ENCODE results near the gene APOM.

APOM gene

DNA sequence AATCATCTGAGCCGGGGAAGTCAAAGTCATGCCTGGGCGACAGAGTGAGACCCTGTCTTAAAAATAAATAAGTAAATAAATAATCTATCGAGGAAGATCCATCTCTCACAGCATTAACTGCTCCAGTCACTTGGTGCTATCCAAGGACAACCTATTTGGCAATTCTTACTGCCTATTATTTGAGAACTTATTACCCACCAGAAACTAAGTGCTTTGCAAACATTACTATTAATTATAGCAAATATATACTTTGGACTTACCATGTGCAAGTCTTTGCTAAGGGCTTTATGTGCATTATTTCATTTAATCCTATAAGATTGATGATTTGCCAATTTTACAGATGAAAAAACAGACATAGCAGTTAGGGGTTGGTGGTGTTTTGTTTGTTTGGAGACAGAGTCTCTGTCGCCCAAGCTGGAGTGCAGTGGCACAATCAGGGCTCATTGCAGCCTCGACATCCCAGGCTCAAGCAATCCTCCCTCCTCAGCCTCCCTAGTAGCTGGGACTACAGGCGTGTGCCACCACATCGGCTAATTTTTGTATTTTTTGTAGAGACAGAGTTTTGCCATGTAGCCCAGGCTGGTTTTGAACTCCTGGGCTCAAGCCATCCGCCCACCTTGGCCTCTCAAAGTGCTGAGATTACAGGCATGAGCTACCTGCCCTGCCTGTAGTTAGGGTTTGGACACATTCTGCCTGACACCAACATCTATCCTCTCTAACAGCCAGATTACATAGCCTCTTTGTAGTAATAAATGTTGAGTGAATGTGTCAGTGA is 933 bp upstream of the APOM start:
- in situ Hi-C loops (cut with MboI; ENCODE audit: low pct_unique_long_range_greater_than_20kb, low sequenced_read_pairs, unreplicated experiment): no loop called here
- no peak for DNase-seq (ENCODE audit: low spot score)
- no peak for TF ChIP-seq CTCF (IDR thresholded peaks at IDR 0.05; ENCODE audit: extremely low read depth, insufficient read depth, missing control alignments)

- no peak for TF ChIP-seq CTCF (IDR thresholded peaks at IDR 0.05; ENCODE audit: extremely low read depth, insufficient read depth, missing control alignments)
- in situ Hi-C loops (cut with MboI; ENCODE audit: low pct_unique_long_range_greater_than_20kb, low sequenced_read_pairs, unreplicated experiment): no loop called here
- no peak for DNase-seq (ENCODE audit: low spot score)
Observed at GRCh38 chr6:31657406-31658157, 1.9 kb downstream of the APOM start.

DNA sequence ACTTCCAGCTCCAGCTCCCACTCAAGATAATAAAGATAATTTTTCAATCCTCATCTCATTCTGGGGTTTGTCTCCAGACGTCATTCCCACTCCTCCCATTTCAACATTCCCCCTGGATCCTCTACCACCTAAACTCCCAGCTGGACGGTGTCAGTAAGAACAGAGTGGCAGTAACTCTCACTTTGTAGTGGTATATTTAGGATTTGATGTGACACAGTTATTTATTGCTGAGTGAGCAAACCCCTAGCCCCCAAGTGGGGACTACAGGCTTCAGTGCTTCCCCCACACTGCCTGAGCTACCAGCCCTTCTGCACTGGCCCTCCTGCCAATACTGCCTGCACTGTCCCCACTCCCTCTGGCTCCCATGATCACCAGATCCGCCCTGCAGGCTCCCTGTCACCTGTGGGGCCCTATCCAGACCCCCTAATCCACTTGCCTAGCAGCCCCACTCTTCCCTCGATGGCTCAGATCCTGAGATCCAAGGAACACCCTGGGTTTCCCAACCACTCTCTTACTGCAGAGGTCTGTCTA is 2.5 kb downstream of the APOM start:
- no peak for TF ChIP-seq CTCF (IDR thresholded peaks at IDR 0.05; ENCODE audit: extremely low read depth, insufficient read depth, missing control alignments)
- DNase-seq (ENCODE audit: low spot score): no peak
- in situ Hi-C loops (cut with MboI; ENCODE audit: low pct_unique_long_range_greater_than_20kb, low sequenced_read_pairs, unreplicated experiment): no loop called here

DNA sequence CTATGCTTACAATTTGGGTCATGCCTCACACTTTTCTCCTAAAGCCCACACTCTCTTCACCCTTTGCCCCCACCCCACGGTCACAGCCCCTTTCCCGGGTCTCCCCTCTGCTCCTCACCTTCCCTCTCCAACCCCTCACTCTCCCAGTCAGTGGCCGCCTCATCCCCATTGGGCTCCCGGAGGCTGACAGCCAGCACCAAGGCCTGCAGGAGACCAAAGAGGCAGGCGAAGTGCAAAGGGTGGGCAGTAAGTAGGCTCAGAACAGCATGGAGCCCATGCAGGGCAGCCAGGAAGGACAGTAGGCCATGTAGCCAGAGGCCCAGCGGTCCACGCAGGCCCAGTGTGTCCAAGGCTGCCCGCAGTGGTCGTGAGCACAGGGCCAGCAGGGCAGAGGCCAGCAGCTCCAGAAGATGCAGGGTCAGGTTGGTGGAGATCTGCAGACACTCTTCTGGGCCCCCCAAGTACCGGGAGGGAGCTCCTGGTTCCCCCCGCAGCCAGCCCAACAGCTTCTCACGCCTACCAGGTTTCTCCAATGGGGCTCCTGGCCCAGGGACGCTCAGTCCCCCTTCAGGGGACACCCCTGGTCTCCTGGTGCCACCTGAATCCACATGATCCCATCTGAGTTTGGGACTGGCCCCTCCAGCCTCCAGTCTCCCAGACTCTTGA is 3.4 kb downstream of the APOM start:
- TF ChIP-seq CTCF (IDR thresholded peaks at IDR 0.05; ENCODE audit: extremely low read depth, insufficient read depth, missing control alignments): no peak
- no peak for DNase-seq (ENCODE audit: low spot score)
- in situ Hi-C loops (cut with MboI; ENCODE audit: low pct_unique_long_range_greater_than_20kb, low sequenced_read_pairs, unreplicated experiment): no loop called here

GRCh38 chr6:31659649-31660380 is 4.1 kb downstream of the APOM start:
- DNase-seq (ENCODE audit: low spot score): no peak
- in situ Hi-C loops (cut with MboI; ENCODE audit: low pct_unique_long_range_greater_than_20kb, low sequenced_read_pairs, unreplicated experiment): no loop called here

More at GRCh38 chr6:31659649-31660380, 4.1 kb downstream of the APOM start:
- TF ChIP-seq CTCF (IDR thresholded peaks at IDR 0.05; ENCODE audit: extremely low read depth, insufficient read depth, missing control alignments): no peak

Measured in GM13977 (cell line).